ENCODE results near the gene ZNF516.

ZNF516 gene

GRCh38 chr18:76359909-76360308 lies 135.1 kb downstream of the ZNF516 start:
- Histone ChIP-seq H3K79me2 (no peaks in the 10 kb centered on the region), H3K9me3 (ENCODE audit: control insufficient read depth, low read length) (no peaks in the 10 kb centered on the region), H3K27ac (no peak overlapping the region), H3K4me3 (ENCODE audit: low read depth, low read length) (no peak overlapping the region), H3K36me3 (ENCODE audit: control insufficient read depth, insufficient read depth, low read length) (no peaks in the 10 kb centered on the region), H3K9ac (no peak overlapping the region), H3K4me2 (ENCODE audit: low read length) (no peak overlapping the region), H3K4me1 (no peaks in the 10 kb centered on the region), H2AFZ (no peak overlapping the region), H3K27me3 (ENCODE audit: control insufficient read depth, insufficient read depth, low read length) (no peaks in the 10 kb centered on the region)
- no peak for TF ChIP-seq CTCF (IDR thresholded peaks at IDR 0.05)

DNA sequence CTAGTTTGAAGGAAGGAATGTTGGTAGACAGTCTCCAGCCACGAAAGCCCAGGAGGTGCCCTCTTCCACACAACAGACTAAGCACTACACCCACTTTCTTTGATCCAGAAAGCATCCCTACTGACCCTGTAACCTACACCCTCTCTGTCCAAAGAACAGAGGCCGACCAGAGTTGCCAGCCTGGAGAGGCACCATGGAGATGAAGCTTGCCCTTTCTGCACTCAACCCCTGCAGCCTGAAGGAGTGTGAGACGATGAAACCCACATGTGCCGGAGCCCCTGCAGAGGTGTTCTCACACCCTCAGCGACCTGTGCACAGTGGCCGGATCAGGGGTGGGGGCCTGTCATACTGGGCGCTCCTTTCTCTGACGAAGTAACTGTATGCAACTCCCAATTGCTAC lies 136.3 kb downstream of the ZNF516 start:
- Histone ChIP-seq H2AFZ (no peak overlapping the region), H3K27ac (no peak overlapping the region), H3K4me1 (no peaks in the 10 kb centered on the region), H3K36me3 (ENCODE audit: control insufficient read depth, insufficient read depth, low read length) (no peaks in the 10 kb centered on the region), H3K4me2 (ENCODE audit: low read length) (no peak overlapping the region), H3K9ac (no peak overlapping the region), H3K9me3 (ENCODE audit: control insufficient read depth, low read length) (no peaks in the 10 kb centered on the region), H3K79me2 (no peaks in the 10 kb centered on the region), H3K4me3 (ENCODE audit: low read depth, low read length) (no peak overlapping the region), H3K27me3 (ENCODE audit: control insufficient read depth, insufficient read depth, low read length) (no peaks in the 10 kb centered on the region)
- no peak for TF ChIP-seq CTCF (IDR thresholded peaks at IDR 0.05)

DNA sequence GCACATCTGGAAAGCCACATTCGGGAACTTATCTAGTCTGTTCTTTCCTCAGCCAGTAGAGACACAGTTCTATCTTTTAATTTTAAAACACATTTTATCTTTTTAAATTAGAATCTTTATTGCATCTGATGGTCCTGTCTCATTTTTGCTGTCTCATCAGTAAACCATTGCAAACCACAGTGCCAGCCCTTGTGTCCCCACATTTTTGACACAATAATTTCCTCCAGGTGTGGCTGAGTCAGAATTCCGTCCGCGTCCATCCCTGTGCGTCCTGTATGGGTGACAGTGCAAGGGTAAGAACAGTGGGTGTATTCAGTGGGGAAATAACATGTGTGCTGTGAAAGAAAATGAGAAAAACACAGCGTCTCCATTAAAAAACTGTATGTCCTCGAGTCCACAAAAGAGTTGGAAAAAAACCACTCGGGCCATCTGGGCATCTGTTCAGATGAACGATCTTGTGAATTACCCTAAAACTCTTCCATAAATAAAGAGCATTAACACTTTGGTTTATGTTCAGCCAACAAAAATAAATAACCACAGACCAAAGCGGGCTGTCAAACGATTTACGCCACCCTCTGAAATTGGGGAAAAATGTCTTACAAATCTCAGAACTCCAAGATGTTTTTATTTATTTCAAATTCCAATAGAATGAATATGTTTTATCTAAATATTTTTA lies 137.3 kb downstream of the ZNF516 start:
- Histone ChIP-seq H3K27ac (no peak overlapping the region), H3K9ac (no peak overlapping the region), H3K36me3 (ENCODE audit: control insufficient read depth, insufficient read depth, low read length) (no peaks in the 10 kb centered on the region), H3K9me3 (ENCODE audit: control insufficient read depth, low read length) (no peaks in the 10 kb centered on the region), H2AFZ (no peak overlapping the region), H3K4me1 (no peaks in the 10 kb centered on the region), H3K79me2 (no peaks in the 10 kb centered on the region), H3K4me2 (ENCODE audit: low read length) (no peak overlapping the region), H3K4me3 (ENCODE audit: low read depth, low read length) (no peak overlapping the region), H3K27me3 (ENCODE audit: control insufficient read depth, insufficient read depth, low read length) (no peaks in the 10 kb centered on the region)
- no peak for TF ChIP-seq CTCF (IDR thresholded peaks at IDR 0.05)

DNA sequence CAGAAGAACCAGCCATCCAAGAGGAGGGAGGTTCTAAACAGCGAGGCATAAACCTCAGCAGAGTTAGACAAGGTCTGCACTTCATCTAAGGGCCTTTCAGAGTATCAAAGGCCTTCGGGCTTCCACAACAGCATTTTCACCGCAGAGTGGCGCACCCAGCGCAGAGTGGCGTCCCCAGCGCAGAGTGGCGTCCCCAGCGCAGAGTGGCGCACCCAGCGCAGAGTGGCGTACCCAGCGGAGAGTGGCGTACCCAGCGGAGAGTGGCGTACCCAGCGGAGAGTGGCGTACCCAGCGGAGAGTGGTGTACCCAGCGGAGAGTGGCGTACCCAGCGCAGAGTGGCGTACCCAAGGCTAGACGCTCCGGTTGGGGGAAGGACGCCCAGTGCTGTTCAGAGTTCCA lies 137.9 kb downstream of the ZNF516 start:
- no peak overlapping the region for H2AFZ ChIP-seq
- H3K9ac ChIP-seq, result no peak overlapping the region
- H3K79me2 ChIP-seq, result no peaks in the 10 kb centered on the region
- H3K4me3 ChIP-seq (ENCODE audit: low read depth, low read length), result no peak overlapping the region
- no peaks in the 10 kb centered on the region for H3K4me1 ChIP-seq
- H3K36me3 ChIP-seq (ENCODE audit: control insufficient read depth, insufficient read depth, low read length), result no peaks in the 10 kb centered on the region
- no peak overlapping the region for H3K27ac ChIP-seq
- no peaks in the 10 kb centered on the region for H3K27me3 ChIP-seq (ENCODE audit: control insufficient read depth, insufficient read depth, low read length)
- no peak for TF ChIP-seq CTCF (IDR thresholded peaks at IDR 0.05)
- H3K4me2 ChIP-seq (ENCODE audit: low read length), result no peak overlapping the region
- H3K9me3 ChIP-seq (ENCODE audit: control insufficient read depth, low read length), result no peaks in the 10 kb centered on the region

GRCh38 chr18:76356666-76357065 lies 138.4 kb downstream of the ZNF516 start:
- H3K4me3 ChIP-seq (ENCODE audit: low read depth, low read length), result no peak overlapping the region
- no peaks in the 10 kb centered on the region for H3K27me3 ChIP-seq (ENCODE audit: control insufficient read depth, insufficient read depth, low read length)
- no peaks in the 10 kb centered on the region for H3K36me3 ChIP-seq (ENCODE audit: control insufficient read depth, insufficient read depth, low read length)

More at GRCh38 chr18:76356666-76357065, 138.4 kb downstream of the ZNF516 start:
- no peaks in the 10 kb centered on the region for H3K79me2 ChIP-seq
- H3K9ac ChIP-seq, result no peak overlapping the region
- H3K27ac ChIP-seq, result no peak overlapping the region
- H3K4me1 ChIP-seq, result no peaks in the 10 kb centered on the region
- no peak overlapping the region for H3K4me2 ChIP-seq (ENCODE audit: low read length)
- TF ChIP-seq CTCF (IDR thresholded peaks at IDR 0.05), result no peak
- H3K9me3 ChIP-seq (ENCODE audit: control insufficient read depth, low read length), result no peaks in the 10 kb centered on the region
- no peak overlapping the region for H2AFZ ChIP-seq
